GM12892 (cell line): Measurements from ENCODE around the gene MAPK7.

Experiments used
- DNase-seq: peaks from one replicate; pipeline ENCODE4 v3.0.0; 2011; ENCODE audit not compliant: insufficient read length
- FAIRE-seq: peaks from 2 replicates; lab custom pipeline; 2011; peaks lifted over from hg19 to GRCh38; lab: Jason Lieb, UNC
- POLR2A ChIP-seq: IDR thresholded peaks from 2 replicates; pipeline ENCODE4 v1.6.1; 2011; ENCODE audit warnings: low read depth, low read length, control low read depth
- POLR2AphosphoS5 ChIP-seq: IDR thresholded peaks from 2 replicates; pipeline ENCODE4 v1.6.1; 2011; ENCODE audit warnings: low read depth, low read length, control low read depth
- TAF1 ChIP-seq: IDR thresholded peaks from 2 replicates; pipeline ENCODE4 v1.6.1; 2011; ENCODE audit warnings: low read depth, mild to moderate bottlenecking, control low read depth, low read length, borderline replicate concordance

The MAPK7 gene

DNA sequence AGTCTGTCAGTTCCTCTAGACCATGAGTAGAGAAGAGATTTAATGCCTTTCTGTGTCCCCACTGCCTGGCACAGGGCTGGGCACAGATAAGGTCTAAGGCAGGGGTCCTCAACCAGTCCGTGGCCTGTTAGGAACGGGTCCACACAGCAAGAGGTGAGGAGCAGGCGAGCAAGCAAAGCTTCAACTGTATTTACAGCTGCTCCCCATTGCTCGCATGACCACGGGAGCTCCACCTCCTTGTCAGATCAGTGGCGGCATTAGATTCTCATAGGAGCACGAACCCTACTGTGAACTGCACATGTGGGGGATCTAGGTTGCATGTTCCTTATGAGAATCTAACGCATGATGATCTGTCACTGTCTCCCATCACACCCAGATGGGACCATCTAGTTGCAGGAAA is 17.5 kb upstream of the MAPK7 start:
- FAIRE-seq: no peak
- TF ChIP-seq TAF1 (no peak), POLR2A (no peak), POLR2AphosphoS5 (no peak)
- no peak for DNase-seq

- FAIRE-seq (peak; percentile 17), DNase-seq (no peak)
- TF ChIP-seq POLR2A (no peak), TAF1 (no peak), POLR2AphosphoS5 (no peak)
Observed at GRCh38 chr17:19361326-19361725, 17.0 kb upstream of the MAPK7 start.

- no peak for TF ChIP-seq POLR2A
- TF ChIP-seq POLR2AphosphoS5: no peak
- TF ChIP-seq TAF1: no peak
- DNase-seq (no peak), FAIRE-seq (no peak)
Observed at GRCh38 chr17:19361944-19362276, 16.4 kb upstream of the MAPK7 start.

- TF ChIP-seq TAF1 (no peak), POLR2AphosphoS5 (no peak), POLR2A (no peak)
- DNase-seq: peak; percentile 97
- peak; percentile 100 for FAIRE-seq
Observed at GRCh38 chr17:19362277-19363113, 15.8 kb upstream of the MAPK7 start, which contains the start of gene B9D1. Gene B9D1 (minus strand): TSS chr17:19362723. CDS start chr17:19362569, 154 bp downstream.

DNA sequence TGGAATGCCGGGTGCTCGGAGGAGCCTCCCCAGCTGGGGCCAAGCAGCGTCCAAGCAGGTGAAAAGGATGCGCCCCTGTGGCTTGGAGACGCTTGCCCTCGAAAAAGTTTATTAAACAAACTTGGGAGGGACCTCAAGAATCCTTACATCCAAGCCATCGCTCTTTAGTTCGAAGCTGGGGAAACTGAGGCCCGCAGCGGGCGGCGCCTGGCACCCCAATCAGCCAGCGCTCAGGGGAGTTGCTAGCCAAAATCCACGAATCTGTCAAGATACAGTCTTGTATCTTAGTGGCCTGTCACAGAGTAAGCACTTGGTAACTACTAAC is 15.2 kb upstream of the MAPK7 start:
- FAIRE-seq (no peak), DNase-seq (no peak)
- TF ChIP-seq TAF1: no peak
- no peak for TF ChIP-seq POLR2AphosphoS5
- no peak for TF ChIP-seq POLR2A

GRCh38 chr17:19363460-19364035 is 14.8 kb upstream of the MAPK7 start:
- FAIRE-seq: no peak
- no peak for DNase-seq
- TF ChIP-seq TAF1 (no peak), POLR2A (no peak), POLR2AphosphoS5 (no peak)

DNA sequence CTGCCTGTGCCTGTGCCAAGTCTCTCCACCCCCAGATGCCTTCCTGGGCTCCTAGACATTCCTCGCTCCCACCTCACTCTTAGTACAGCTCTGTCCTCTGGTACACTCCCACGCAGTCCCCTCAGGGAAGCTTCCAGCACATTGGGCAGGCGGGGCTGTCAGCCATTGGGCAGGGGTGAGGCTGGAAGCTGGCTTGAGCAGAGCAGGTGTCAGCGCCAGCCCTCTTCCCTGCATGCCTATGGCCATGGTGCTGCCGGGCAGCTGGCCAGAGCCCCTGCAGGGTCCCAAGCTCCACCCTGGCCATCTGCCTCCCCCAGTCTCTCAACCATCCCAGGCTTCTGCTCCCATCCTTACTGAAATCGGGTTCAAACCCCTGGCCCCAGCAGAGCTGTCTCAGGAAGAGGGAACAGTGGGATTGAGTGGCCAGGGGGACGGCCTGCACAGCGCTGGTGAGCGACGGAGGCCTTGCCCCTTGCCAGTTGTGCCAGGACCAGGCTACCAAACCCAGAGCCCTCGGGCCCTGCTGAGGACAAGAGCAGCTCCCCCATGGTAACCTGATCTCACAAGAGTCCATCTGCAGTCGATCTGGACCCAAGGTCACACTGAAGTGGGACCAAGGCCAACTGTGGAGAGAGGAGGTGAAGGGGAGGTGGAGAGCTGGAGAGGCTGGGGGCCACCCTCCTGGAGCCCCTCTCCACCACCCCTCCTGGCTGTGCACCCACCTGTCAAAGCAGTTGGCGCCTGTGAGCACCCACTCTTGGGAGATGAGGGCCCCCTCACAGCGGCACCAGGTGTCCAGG is 13.4 kb upstream of the MAPK7 start:
- no peak for TF ChIP-seq POLR2AphosphoS5
- no peak for TF ChIP-seq POLR2A
- no peak for TF ChIP-seq TAF1
- no peak for FAIRE-seq

GRCh38 chr17:19365499-19365817 is 12.8 kb upstream of the MAPK7 start:
- no peak for TF ChIP-seq POLR2A
- no peak for TF ChIP-seq POLR2AphosphoS5
- no peak for TF ChIP-seq TAF1
- FAIRE-seq (no peak), DNase-seq (no peak)

More for the DNA sequence above, 13.4 kb upstream of the MAPK7 start:
- no peak for DNase-seq

DNA sequence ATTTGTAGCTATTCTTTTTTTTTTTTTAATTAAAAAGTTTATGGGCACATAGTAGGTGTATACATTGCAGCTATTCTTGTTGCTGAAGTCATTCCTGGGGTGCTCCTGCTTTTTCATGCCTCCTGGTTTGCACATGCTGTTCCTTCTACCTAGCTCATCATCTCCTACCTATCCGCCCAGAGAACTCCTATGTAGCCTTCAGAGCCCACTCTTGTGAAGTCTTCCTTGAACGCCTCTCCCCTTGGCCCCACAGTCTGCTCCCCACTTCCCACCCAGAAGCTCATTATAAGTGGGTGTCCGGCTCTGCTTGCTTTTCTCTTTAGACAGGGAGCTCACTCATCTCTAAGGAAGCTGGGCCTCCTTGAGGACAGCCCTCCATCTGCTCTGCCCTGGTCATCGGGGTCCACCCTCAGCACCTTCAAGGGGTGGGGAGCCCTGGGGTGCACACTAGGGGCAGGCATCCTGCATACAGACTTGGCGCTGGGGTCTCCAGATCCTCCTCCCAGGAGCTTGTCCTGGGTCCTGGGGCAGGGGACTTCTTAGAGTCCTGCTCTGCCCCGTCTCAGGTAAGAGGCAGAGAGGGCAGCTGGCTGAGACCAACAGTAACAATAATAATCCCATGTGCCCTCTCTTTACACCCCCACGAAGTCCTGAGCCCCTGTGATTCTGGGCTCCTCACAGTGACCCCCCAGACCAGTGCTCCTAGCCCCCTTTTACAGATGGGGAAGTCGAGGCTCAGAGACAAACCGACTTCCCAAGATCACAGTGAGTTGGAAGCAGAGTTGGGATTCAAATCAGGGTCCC is 12.3 kb upstream of the MAPK7 start:
- TF ChIP-seq POLR2A: no peak
- TF ChIP-seq TAF1: no peak
- no peak for TF ChIP-seq POLR2AphosphoS5
- no peak for FAIRE-seq
- DNase-seq: no peak

- FAIRE-seq (no peak), DNase-seq (no peak)
- TF ChIP-seq TAF1 (no peak), POLR2AphosphoS5 (no peak), POLR2A (no peak)
Observed at GRCh38 chr17:19366637-19366972, 11.7 kb upstream of the MAPK7 start.

DNA sequence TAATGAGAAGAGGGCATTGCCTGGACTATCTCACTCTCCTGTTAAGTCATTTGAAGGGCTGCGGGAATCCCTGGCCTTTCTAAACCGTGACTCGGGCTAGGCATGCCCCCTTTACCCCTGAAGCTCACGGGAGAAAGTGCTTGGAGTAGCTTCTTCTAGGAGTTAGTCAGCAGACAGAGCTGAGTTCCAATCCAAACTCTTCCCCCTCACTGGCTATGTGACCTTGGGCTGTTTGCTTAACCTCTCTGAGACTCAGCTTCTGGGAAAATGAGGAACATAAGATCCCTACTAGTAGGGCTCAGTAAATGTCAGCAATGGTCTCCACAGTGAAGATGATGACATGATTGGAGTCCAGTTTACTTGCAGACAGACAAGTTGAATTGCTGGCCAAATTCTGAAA is 10.1 kb upstream of the MAPK7 start:
- no peak for DNase-seq
- TF ChIP-seq TAF1: no peak
- no peak for TF ChIP-seq POLR2AphosphoS5
- TF ChIP-seq POLR2A: no peak
- no peak for FAIRE-seq
